IMR-90 (cell line): Measurements from ENCODE around the gene DMRT2. TPM values are rescaled to one million over a fixed set of nuclear protein-coding genes. Genes with fewer than 3 reads are reported as not detected.

ENCODE experiments used
- ATAC-seq: fragments of 200-7000 bp; cut with Tn5 transposase; 2 replicates; pipeline ENCODE4 v1.9.1; 2020; ENCODE audit warnings: low read depth, mild to moderate bottlenecking, moderate library complexity
- BruUV-seq: library from RNA; stranded (reverse); fragments of 400-500 nt; replicated peaks from 2 replicates; lab custom pipeline; 2021; lab: Mats Ljungman, UMichigan
- CTCF ChIA-PET: fragments of 300-600 bp; formaldehyde crosslinking; extraction: SDS; loops from one replicate; lab custom pipeline; 2021; ENCODE audit warnings: antibody characterized with exemption; lab: Yijun Ruan, JAX
- POLR2A ChIA-PET: fragments of 300-600 bp; sonication (Branson Sonifier 250); formaldehyde crosslinking; loops from one replicate; lab custom pipeline; 2022; ENCODE audit warnings: antibody characterized with exemption; ENCODE audit not compliant: unreplicated experiment; lab: Charles Lee
- DNase-seq: peaks from one replicate; pipeline ENCODE4 v3.0.0; 2013
- H2AFZ ChIP-seq: replicated peaks from 2 replicates; pipeline ENCODE3; 2013; ENCODE audit warnings: low read length, mild to moderate bottlenecking; ENCODE audit not compliant: poor library complexity
- H2AK5ac ChIP-seq: 2 replicates; pipeline ENCODE4 v1.6.1; 2013; ENCODE audit warnings: low read depth, low read length, inconsistent platforms
- H2AK9ac ChIP-seq: replicated peaks from 2 replicates; pipeline ENCODE3; 2013; ENCODE audit warnings: mild to moderate bottlenecking, low read depth, low read length, moderate library complexity; ENCODE audit not compliant: poor library complexity
- H2BK120ac ChIP-seq: 2 replicates; pipeline ENCODE4 v1.6.1; 2013; ENCODE audit warnings: low read depth, low read length, inconsistent platforms
- H2BK15ac ChIP-seq: 3 replicates; pipeline ENCODE4 v1.6.1; 2013; ENCODE audit warnings: low read depth, low read length, inconsistent platforms
- H2BK20ac ChIP-seq: 2 replicates; pipeline ENCODE4 v1.6.1; 2013; ENCODE audit warnings: low read depth, mild to moderate bottlenecking, inconsistent platforms, low read length, moderate library complexity
- H2BK5ac ChIP-seq: 2 replicates; pipeline ENCODE4 v1.6.1; 2013; ENCODE audit warnings: mild to moderate bottlenecking, low read depth, low read length, inconsistent platforms; ENCODE audit not compliant: poor library complexity, severe bottlenecking
- H3K14ac ChIP-seq: replicated peaks from 2 replicates; pipeline ENCODE4 v1.6.1; 2013; ENCODE audit warnings: low read depth, low read length, inconsistent platforms
- H3K18ac ChIP-seq: 2 replicates; pipeline ENCODE4 v1.6.1; 2013; ENCODE audit warnings: low read depth, low read length, control low read depth
- H3K23ac ChIP-seq: 2 replicates; pipeline ENCODE4 v1.6.1; 2013; ENCODE audit warnings: low read depth, low read length, inconsistent platforms
- H3K27ac ChIP-seq: 2 replicates; pipeline ENCODE4 v1.5.1; 2013; ENCODE audit warnings: mild to moderate bottlenecking, control low read depth, low read length; ENCODE audit not compliant: insufficient read depth
- H3K27me3 ChIP-seq: 2 replicates; pipeline ENCODE4 v1.6.1; 2013; ENCODE audit warnings: low read length; ENCODE audit not compliant: control insufficient read depth, insufficient read depth
- H3K36me3 ChIP-seq: 2 replicates; pipeline ENCODE4 v1.6.1; 2013; ENCODE audit warnings: low read length, mixed read lengths; ENCODE audit not compliant: control insufficient read depth, insufficient read depth
- H3K4ac ChIP-seq: 2 replicates; pipeline ENCODE4 v1.6.1; 2013; ENCODE audit warnings: low read depth, low read length, inconsistent platforms
- H3K4me1 ChIP-seq: 2 replicates; pipeline ENCODE4 v1.6.1; 2013; ENCODE audit warnings: low read length, mixed read lengths; ENCODE audit not compliant: control insufficient read depth, insufficient read depth
- H3K4me2 ChIP-seq: 2 replicates; pipeline ENCODE4 v1.6.1; 2013; ENCODE audit warnings: low read depth, mild to moderate bottlenecking, control low read depth, low read length, moderate library complexity
- H3K4me3 ChIP-seq: 2 replicates; pipeline ENCODE4 v1.5.1; 2013; ENCODE audit warnings: low read depth, mild to moderate bottlenecking, control low read depth, low read length, moderate library complexity; ENCODE audit not compliant: insufficient read depth
- H3K56ac ChIP-seq: 2 replicates; pipeline ENCODE4 v1.6.1; 2013; ENCODE audit warnings: low read length, inconsistent platforms; ENCODE audit not compliant: insufficient read depth; ENCODE audit errors: extremely low read depth
- H3K79me1 ChIP-seq, 2 experiments: 2 replicates each; pipeline ENCODE4 v1.6.1; 2013; ENCODE audit warnings: low read length in 2 of 2, inconsistent platforms in 1 of 2, low read depth in 1 of 2
- H3K9ac ChIP-seq: 2 replicates; pipeline ENCODE4 v1.6.1; 2013; ENCODE audit warnings: low read depth, low read length, control low read depth
- H3K9me1 ChIP-seq: 2 replicates; pipeline ENCODE4 v1.6.1; 2013; ENCODE audit warnings: low read length, inconsistent platforms; ENCODE audit not compliant: insufficient read depth
- H3K9me3 ChIP-seq: 2 replicates; pipeline ENCODE4 v1.6.1; 2013; ENCODE audit warnings: low read length; ENCODE audit not compliant: control insufficient read depth, insufficient read depth
- H4K20me1 ChIP-seq: 2 replicates; pipeline ENCODE4 v1.6.1; 2013; ENCODE audit warnings: low read length, inconsistent platforms; ENCODE audit not compliant: insufficient read depth
- H4K5ac ChIP-seq: 2 replicates; pipeline ENCODE4 v1.6.1; 2013; ENCODE audit warnings: mild to moderate bottlenecking, low read depth, low read length, control low read depth
- H4K8ac ChIP-seq, 2 experiments: 2 replicates each; pipeline ENCODE4 v1.6.1; 2013; ENCODE audit warnings: low read depth in 2 of 2, low read length in 2 of 2, control low read depth in 1 of 2, inconsistent platforms in 1 of 2
- H4K91ac ChIP-seq: 2 replicates; pipeline ENCODE4 v1.6.1; 2013; ENCODE audit warnings: low read depth, low read length, inconsistent platforms; ENCODE audit not compliant: insufficient read depth
- BHLHE40 ChIP-seq: fragments of 150-350 bp; IDR thresholded peaks from 2 replicates; pipeline ENCODE4 v1.6.1; 2016; ENCODE audit warnings: mild to moderate bottlenecking, low read depth, low read length
- CEBPB ChIP-seq: IDR thresholded peaks from 2 replicates; pipeline ENCODE4 v1.6.1; 2012; ENCODE audit warnings: low read depth, low read length, improper control_type of control experiment
- CHD1 ChIP-seq: IDR thresholded peaks from 2 replicates; pipeline ENCODE4 v1.6.1; 2012; ENCODE audit warnings: low read depth, low read length, improper control_type of control experiment
- CTCF ChIP-seq: conservative IDR thresholded peaks from 2 replicates; pipeline ENCODE4 v1.5.1; 2012; ENCODE audit warnings: mild to moderate bottlenecking, low read depth, low read length, improper control_type of control experiment
- ELK1 ChIP-seq: fragments of 150-350 bp; IDR thresholded peaks from 2 replicates; pipeline ENCODE4 v1.6.1; 2016; ENCODE audit warnings: low read depth, mild to moderate bottlenecking, low read length, moderate library complexity, borderline replicate concordance
- FOS ChIP-seq: fragments of 150-350 bp; IDR thresholded peaks from 2 replicates; pipeline ENCODE4 v1.6.1; 2016; ENCODE audit warnings: low read depth, low read length
- MAFK ChIP-seq: IDR thresholded peaks from 2 replicates; pipeline ENCODE4 v1.6.1; 2012; ENCODE audit warnings: low read depth, low read length, improper control_type of control experiment
- MAZ ChIP-seq: IDR thresholded peaks from 2 replicates; pipeline ENCODE4 v1.6.1; 2012; ENCODE audit warnings: low read depth, mild to moderate bottlenecking, low read length, improper control_type of control experiment, moderate library complexity, borderline replicate concordance
- MXI1 ChIP-seq: IDR thresholded peaks from 2 replicates; pipeline ENCODE4 v1.6.1; 2012; ENCODE audit warnings: low read depth, mild to moderate bottlenecking, low read length, moderate library complexity, borderline replicate concordance
- NFE2L2 ChIP-seq: fragments of 150-350 bp; IDR thresholded peaks from 2 replicates; pipeline ENCODE4 v1.6.1; 2016; ENCODE audit warnings: low read depth, mild to moderate bottlenecking, low read length
- POLR2A ChIP-seq: IDR thresholded peaks from 2 replicates; pipeline ENCODE4 v1.6.1; 2012; ENCODE audit warnings: mild to moderate bottlenecking, low read depth, low read length
- RAD21 ChIP-seq: IDR thresholded peaks from 2 replicates; pipeline ENCODE4 v1.6.1; 2012; ENCODE audit warnings: low read length, improper control_type of control experiment
- RCOR1 ChIP-seq: IDR thresholded peaks from 2 replicates; pipeline ENCODE4 v1.6.1; 2012; ENCODE audit warnings: mild to moderate bottlenecking, low read length, improper control_type of control experiment; ENCODE audit not compliant: insufficient replicate concordance
- RFX5 ChIP-seq: IDR thresholded peaks from 2 replicates; pipeline ENCODE4 v1.8.0; 2012; ENCODE audit warnings: low read depth, mild to moderate bottlenecking, low read length, moderate library complexity
- SMC3 ChIP-seq: fragments of 150-350 bp; IDR thresholded peaks from 2 replicates; pipeline ENCODE4 v1.6.1; 2016; ENCODE audit warnings: low read depth, mild to moderate bottlenecking, antibody characterized with exemption, low read length, moderate library complexity
- USF2 ChIP-seq: fragments of 150-350 bp; IDR thresholded peaks from 2 replicates; pipeline ENCODE4 v1.6.1; 2017; ENCODE audit warnings: mild to moderate bottlenecking, antibody characterized with exemption, low read length, low read depth
- WGBS, 2 experiments: methylation state at CpG; one replicate each; pipeline versions ENCODE4 v1.1.5 to v1.1.7; 2013; ENCODE audit warnings: missing lambda C conversion rate in 2 of 2; ENCODE audit not compliant: insufficient read length in 1 of 2; ENCODE audit errors: extremely low coverage in 2 of 2; 5-methylcytosine and 5-hydroxymethylcytosine counted together
- dilution Hi-C: fragments of 300-500 bp; cut with HindIII; formaldehyde crosslinking; loops from one replicate; pipeline ENCODE4 v1.14.3; 2018; ENCODE audit warnings: low sequenced_read_pairs; ENCODE audit not compliant: unreplicated experiment
- in situ Hi-C: fragments of 300-500 bp; cut with MboI; formaldehyde crosslinking; loops from 3 replicates; pipeline ENCODE4 v1.14.3; 2019; ENCODE audit warnings: low sequenced_read_pairs, inconsistent platforms, mixed read lengths
- intact Hi-C: fragments of 100-400 bp; cut with micrococcal nuclease; formaldehyde crosslinking; loops from 2 replicates; pipeline ENCODE4 v1.10.0; 2022
- polyA plus RNA-seq, 3 experiments: library from polyadenylated mRNA; depleted of rRNA; stranded (reverse); fragments of >200 nt; gene quantifications; 2 replicates each; pipeline ENCODE4 v1.2.3, GENCODE V29; 2012; ENCODE audit warnings: low replicate concordance in 1 of 3
- total RNA-seq: library from RNA; depleted of rRNA; stranded (reverse); fragments of >200 nt; gene quantifications from 2 replicates; pipeline ENCODE4 v1.2.3, GENCODE V29; 2012

Gene DMRT2
- total and polyA plus RNA-seq, 2 of the 4 experiments (the other 2 are of a cell fraction): not detected

GRCh38 chr9:1058826-1059487 is 8.8 kb downstream of the DMRT2 start:
- DNase-seq (no peak), ATAC-seq (no peak)
- no peak overlapping the region for H2BK15ac ChIP-seq
- intact Hi-C loops: no loop called here
- no peak overlapping the region for H3K56ac ChIP-seq
- ChIA-PET CTCF (no interaction called here), POLR2A (no interaction called here)
- H2BK20ac ChIP-seq: no peak overlapping the region
- in situ Hi-C loops: no loop called here
- TF ChIP-seq SMC3: no peak
- TF ChIP-seq NFE2L2: no peak
- TF ChIP-seq MAZ: no peak
- TF ChIP-seq FOS: no peak
- no peak for TF ChIP-seq USF2
- TF ChIP-seq RCOR1: no peak
- TF ChIP-seq BHLHE40: no peak
- no peak for TF ChIP-seq CTCF
- no peak for TF ChIP-seq POLR2A
- no peak for TF ChIP-seq MAFK
- no peak for TF ChIP-seq ELK1
- TF ChIP-seq RFX5: no peak
- TF ChIP-seq MXI1: no peak
- no peak for TF ChIP-seq CHD1
- TF ChIP-seq RAD21: no peak
- no peak for TF ChIP-seq CEBPB
- H3K27me3 ChIP-seq: peaks cover 2% of the 10 kb centered on the region; the same call in 1 of the 2 replicates
- no peak overlapping the region for H2AK5ac ChIP-seq
- H3K36me3 ChIP-seq: no peaks in the 10 kb centered on the region
- no peak overlapping the region for H3K18ac ChIP-seq
- H3K9me1 ChIP-seq: no peaks in the 10 kb centered on the region
- H3K14ac ChIP-seq: no peak overlapping the region
- H4K20me1 ChIP-seq: no peaks in the 10 kb centered on the region
- H2BK120ac ChIP-seq: no peak overlapping the region
- no peak overlapping the region for H4K91ac ChIP-seq
- WGBS, 2 experiments: no CpG with 5 or more reads among the region's 6 CpGs
- BruUV-seq: no TSS peak
- no peak overlapping the region for H3K23ac ChIP-seq
- H3K4me1 ChIP-seq: no peaks in the 10 kb centered on the region
- no peak overlapping the region for H3K4me3 ChIP-seq
- no peak overlapping the region for H4K5ac ChIP-seq
- dilution Hi-C loops: no loop called here
- H2AK9ac ChIP-seq: no peak overlapping the region
- H3K4me2 ChIP-seq: no peak overlapping the region
- no peak overlapping the region for H3K4ac ChIP-seq
- H2BK5ac ChIP-seq: no peak overlapping the region
- no peak overlapping the region for H4K8ac ChIP-seq
- H3K9ac ChIP-seq: no peak overlapping the region
- no peak overlapping the region for H2AFZ ChIP-seq
- H3K79me1 ChIP-seq: no peaks in the 10 kb centered on the region
- H3K27ac ChIP-seq: no peak overlapping the region
- no peaks in the 10 kb centered on the region for H3K9me3 ChIP-seq
